Upper lobe of left lung (tissue), 4 donors: ENCODE results near the gene GGT5.

Source experiments
- EP300 ChIP-seq, 4 donors: sonication (generic); formaldehyde crosslinking; IDR thresholded peaks; one replicate each; pipeline ENCODE4 v1.5.1; 2017; ENCODE audit warnings: antibody characterized with exemption in 4 of 4, control low read depth in 2 of 4
- POLR2A ChIP-seq, 4 donors: fragments of 450-650 bp; IDR thresholded peaks; one replicate each; pipeline ENCODE4 v1.5.1; 2016 to 2017; ENCODE audit warnings: antibody characterized with exemption in 4 of 4, mild to moderate bottlenecking in 2 of 4
- POLR2AphosphoS5 ChIP-seq, 2 donors: sonication (generic); formaldehyde crosslinking; IDR thresholded peaks; one replicate each; pipeline ENCODE4 v1.5.1; 2017; ENCODE audit warnings: antibody characterized with exemption in 2 of 2
- TF ChIP-seq, protein P1 (sequence below), 6 experiments: fragments of 450-650 bp in 4 of 6; fragments of 200-600 bp in 2 of 6; sonication (generic) in 2 of 6; IDR thresholded peaks; one replicate each; pipeline ENCODE4 v1.5.1; 2016 to 2019; ENCODE audit warnings: antibody characterized with exemption in 6 of 6

DNA sequence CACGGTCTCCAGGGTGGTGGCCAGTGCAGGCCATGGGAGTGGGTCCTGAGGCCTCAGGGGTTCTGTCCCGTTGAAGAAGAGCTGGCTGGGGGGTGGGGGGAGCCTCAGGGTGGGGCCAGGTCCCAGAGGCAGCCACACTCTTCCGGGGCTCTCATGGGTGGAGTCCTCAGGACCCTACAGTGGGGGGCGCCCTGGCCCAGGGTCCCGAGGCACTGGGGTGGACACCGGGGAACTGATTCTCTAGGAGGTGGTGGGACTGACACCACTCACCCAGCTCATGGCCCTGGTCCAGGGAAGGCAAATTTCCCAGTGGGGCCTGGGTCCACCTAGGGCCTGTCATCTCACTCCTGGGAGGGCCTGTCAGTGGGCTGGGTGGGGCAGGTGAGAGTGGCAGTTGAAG, 12.8 kb downstream of the GGT5 start:
- TF ChIP-seq POLR2A (IDR thresholded peaks at IDR 0.05) = no peak
- TF ChIP-seq, protein P1, sequence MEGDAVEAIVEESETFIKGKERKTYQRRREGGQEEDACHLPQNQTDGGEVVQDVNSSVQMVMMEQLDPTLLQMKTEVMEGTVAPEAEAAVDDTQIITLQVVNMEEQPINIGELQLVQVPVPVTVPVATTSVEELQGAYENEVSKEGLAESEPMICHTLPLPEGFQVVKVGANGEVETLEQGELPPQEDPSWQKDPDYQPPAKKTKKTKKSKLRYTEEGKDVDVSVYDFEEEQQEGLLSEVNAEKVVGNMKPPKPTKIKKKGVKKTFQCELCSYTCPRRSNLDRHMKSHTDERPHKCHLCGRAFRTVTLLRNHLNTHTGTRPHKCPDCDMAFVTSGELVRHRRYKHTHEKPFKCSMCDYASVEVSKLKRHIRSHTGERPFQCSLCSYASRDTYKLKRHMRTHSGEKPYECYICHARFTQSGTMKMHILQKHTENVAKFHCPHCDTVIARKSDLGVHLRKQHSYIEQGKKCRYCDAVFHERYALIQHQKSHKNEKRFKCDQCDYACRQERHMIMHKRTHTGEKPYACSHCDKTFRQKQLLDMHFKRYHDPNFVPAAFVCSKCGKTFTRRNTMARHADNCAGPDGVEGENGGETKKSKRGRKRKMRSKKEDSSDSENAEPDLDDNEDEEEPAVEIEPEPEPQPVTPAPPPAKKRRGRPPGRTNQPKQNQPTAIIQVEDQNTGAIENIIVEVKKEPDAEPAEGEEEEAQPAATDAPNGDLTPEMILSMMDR (IDR thresholded peaks at IDR 0.05) = no peak
- TF ChIP-seq EP300 (IDR thresholded peaks at IDR 0.05) = no peak
- TF ChIP-seq POLR2AphosphoS5 (IDR thresholded peaks at IDR 0.05) = no peak
